GM23338 (cell line): ENCODE measurements around the gene CACNB2. TPM values are rescaled to one million over a fixed set of nuclear protein-coding genes. Genes with fewer than 3 reads are reported as not detected.

ENCODE experiments used
- ATAC-seq: fragments of 200-7000 bp; cut with Tn5 transposase; 3 replicates; pipeline ENCODE4 v1.9.1; 2020
- DNase-seq: peaks from one replicate; pipeline ENCODE4 v3.0.0-alpha.2; 2015; ENCODE audit warnings: low spot score
- H2AFZ ChIP-seq: fragments of 200-600 bp; sonication (generic); 2 replicates; pipeline ENCODE4 v1.8.0; 2016; ENCODE audit warnings: antibody characterized with exemption, mild to moderate bottlenecking, moderate library complexity
- H3F3A ChIP-seq: fragments of 200-600 bp; sonication (generic); replicated peaks from 2 replicates; pipeline ENCODE4 v1.8.0; 2017; ENCODE audit warnings: antibody characterized with exemption, mixed run types, low read depth
- H3K27ac ChIP-seq: fragments of 200-600 bp; sonication (generic); 2 replicates; pipeline ENCODE4 v1.6.1; 2016; ENCODE audit warnings: low read depth
- H3K27me3 ChIP-seq: fragments of 200-600 bp; sonication (generic); 2 replicates; pipeline ENCODE4 v1.8.0; 2016; ENCODE audit warnings: mild to moderate bottlenecking, mixed run types, moderate library complexity; ENCODE audit not compliant: insufficient read depth
- H3K36me3 ChIP-seq: fragments of 200-600 bp; sonication (generic); 2 replicates; pipeline ENCODE4 v1.8.0; 2016; ENCODE audit warnings: mild to moderate bottlenecking; ENCODE audit not compliant: insufficient read depth
- H3K4me1 ChIP-seq: fragments of 200-600 bp; sonication (generic); 2 replicates; pipeline ENCODE4 v1.8.0; 2016; ENCODE audit warnings: mild to moderate bottlenecking, moderate library complexity; ENCODE audit not compliant: insufficient read depth
- H3K4me2 ChIP-seq: fragments of 200-600 bp; sonication (generic); 2 replicates; pipeline ENCODE4 v1.7.1; 2017; ENCODE audit warnings: mixed run types
- H3K4me3 ChIP-seq: fragments of 200-600 bp; sonication (generic); 2 replicates; pipeline ENCODE4 v1.6.1; 2016; ENCODE audit warnings: mixed run types
- H3K79me2 ChIP-seq: fragments of 200-600 bp; sonication (generic); replicated peaks from 2 replicates; pipeline ENCODE4 v1.8.0; 2017; ENCODE audit warnings: mild to moderate bottlenecking; ENCODE audit not compliant: insufficient read depth
- H3K9me2 ChIP-seq: fragments of 200-600 bp; sonication (generic); 2 replicates; pipeline ENCODE4 v1.8.0; 2017; ENCODE audit not compliant: insufficient read depth
- H4K20me1 ChIP-seq: fragments of 200-600 bp; sonication (generic); replicated peaks from 2 replicates; pipeline ENCODE4 v1.8.0; 2017; ENCODE audit warnings: mild to moderate bottlenecking; ENCODE audit not compliant: insufficient read depth
- H3K27ac Mint-ChIP-seq: 2 replicates; pipeline ENCODE4 v1.8.0; 2020; ENCODE audit warnings: inconsistent platforms, mild to moderate bottlenecking, moderate library complexity, mixed read lengths
- H3K27me3 Mint-ChIP-seq: 3 replicates; pipeline ENCODE4 v1.8.0; 2022; ENCODE audit warnings: low read depth, mild to moderate bottlenecking, moderate library complexity, mixed read lengths, inconsistent platforms; ENCODE audit not compliant: insufficient read depth, poor library complexity
- H3K36me3 Mint-ChIP-seq: 3 replicates; pipeline ENCODE4 v1.8.0; 2021; ENCODE audit warnings: low read depth, mild to moderate bottlenecking, inconsistent platforms, moderate library complexity, mixed read lengths
- H3K4me1 Mint-ChIP-seq: 3 replicates; pipeline ENCODE4 v1.8.0; 2020; ENCODE audit warnings: mild to moderate bottlenecking, inconsistent platforms, mixed read lengths
- H3K4me3 Mint-ChIP-seq: 3 replicates; pipeline ENCODE4 v1.8.0; 2021; ENCODE audit warnings: moderate library complexity, mild to moderate bottlenecking, inconsistent platforms, mixed read lengths
- H3K9me3 Mint-ChIP-seq: 3 replicates; pipeline ENCODE4 v1.8.0; 2020; ENCODE audit warnings: moderate library complexity, mild to moderate bottlenecking, inconsistent platforms, mixed read lengths
- CREB1 ChIP-seq: fragments of 250-450 bp; sonication (Bioruptor Pico); IDR thresholded peaks from 2 replicates; pipeline ENCODE4 v1.5.0; 2020; ENCODE audit warnings: low read depth, mild to moderate bottlenecking, moderate library complexity
- ETS1 ChIP-seq: IDR thresholded peaks from 2 replicates; pipeline ENCODE4 v1.6.1; 2016; ENCODE audit warnings: antibody characterized with exemption
- EZH2 ChIP-seq: fragments of 200-600 bp; sonication (generic); IDR thresholded peaks from one replicate; pipeline ENCODE4 v1.8.0; 2017; ENCODE audit warnings: antibody characterized with exemption, mild to moderate bottlenecking, low read depth; ENCODE audit not compliant: unreplicated experiment
- EZH2phosphoT487 ChIP-seq: fragments of 200-600 bp; sonication (generic); IDR thresholded peaks from one replicate; pipeline ENCODE4 v1.8.1; 2018; ENCODE audit warnings: antibody characterized with exemption; ENCODE audit not compliant: unreplicated experiment
- JUNB ChIP-seq: IDR thresholded peaks from one replicate; pipeline ENCODE4 v1.6.1; 2016; ENCODE audit warnings: antibody characterized with exemption; ENCODE audit not compliant: unreplicated experiment
- NANOG ChIP-seq: IDR thresholded peaks from 2 replicates; pipeline ENCODE4 v1.6.1; 2016; ENCODE audit warnings: antibody characterized with exemption, borderline replicate concordance
- POLR2AphosphoS5 ChIP-seq: IDR thresholded peaks from 2 replicates; pipeline ENCODE4 v1.6.1; 2016; ENCODE audit warnings: antibody characterized with exemption, low read depth
- REST ChIP-seq: IDR thresholded peaks from one replicate; pipeline ENCODE4 v1.6.1; 2018; ENCODE audit warnings: antibody characterized with exemption; ENCODE audit not compliant: unreplicated experiment
- STAT1 ChIP-seq: IDR thresholded peaks from one replicate; pipeline ENCODE4 v1.6.1; 2016; ENCODE audit warnings: antibody characterized with exemption; ENCODE audit not compliant: unreplicated experiment
- ZNF114 ChIP-seq: fragments of 250-450 bp; sonication (Bioruptor Pico); IDR thresholded peaks from 2 replicates; pipeline ENCODE4 v1.5.0; 2020; ENCODE audit warnings: mild to moderate bottlenecking, moderate library complexity
- ZNF331 ChIP-seq: fragments of 250-450 bp; sonication (Bioruptor Pico); IDR thresholded peaks from 2 replicates; pipeline ENCODE4 v1.5.0; 2020; ENCODE audit warnings: low read depth, mild to moderate bottlenecking, moderate library complexity
- ZNF462 ChIP-seq: fragments of 250-450 bp; sonication (Bioruptor Pico); IDR thresholded peaks from 2 replicates; pipeline ENCODE4 v1.5.0; 2020; ENCODE audit warnings: mild to moderate bottlenecking, moderate library complexity
- polyA plus RNA-seq: library from polyadenylated mRNA; unstranded; fragments of >200 nt; fragmentation: Nextera tagmentation; extraction: Ambion mirVana; gene quantifications from 2 replicates; pipeline ENCODE4 v1.2.1, GENCODE V29; 2016
- total RNA-seq: library from RNA; depleted of rRNA; stranded (reverse); fragments of >200 nt; shearing (Covaris generic); gene quantifications from 2 replicates; pipeline ENCODE4 v1.2.3, GENCODE V29; 2014
- TF ChIP-seq, protein P1 (sequence below), 2 experiments: fragments of 200-600 bp in 1 of 2; sonication (generic) in 1 of 2; conservative IDR thresholded peaks; 2 replicates each; pipeline versions ENCODE4 v1.5.1 to v1.6.1; 2016 to 2017; ENCODE audit warnings: antibody characterized with exemption in 2 of 2, low read depth in 2 of 2, mild to moderate bottlenecking in 2 of 2, moderate library complexity in 1 of 2

Gene CACNB2
- total and polyA plus RNA-seq, 2 experiments from 2014 or later = 5.0 to 5.9 TPM

DNA sequence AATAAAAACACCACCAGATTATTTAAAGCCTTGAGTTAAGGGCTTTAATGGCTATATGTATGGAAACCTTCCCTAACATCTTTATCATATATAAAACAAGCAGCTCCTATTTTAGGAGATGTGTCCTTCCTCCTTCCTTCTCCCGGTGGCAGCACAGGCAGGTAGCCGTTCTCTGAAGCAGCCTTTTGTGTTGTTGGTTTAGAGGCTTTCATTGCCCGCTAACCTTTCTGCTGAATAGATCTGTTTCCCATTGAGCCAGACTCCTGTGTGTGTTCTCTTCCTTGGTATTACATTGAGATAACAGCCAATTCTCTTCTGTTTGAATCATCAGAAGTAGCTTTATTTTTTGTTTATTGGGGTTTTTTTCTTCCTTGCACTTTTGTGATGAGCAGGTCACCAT lies 131.3 kb downstream of the CACNB2 start:
- Histone ChIP-seq H3F3A (no peaks in the 10 kb centered on the region), H3K27ac (no peak overlapping the region), H4K20me1 (no peaks in the 10 kb centered on the region), H3K4me2 (no peak overlapping the region), H3K27me3 (no peaks in the 10 kb centered on the region), H3K4me3 (no peak overlapping the region), H3K9me2 (no peaks in the 10 kb centered on the region), H3K36me3 (no peaks in the 10 kb centered on the region), H3K79me2 (no peaks in the 10 kb centered on the region), H3K4me1 (no peaks in the 10 kb centered on the region; the same call in 1 of the 2 replicates), H2AFZ (no peak overlapping the region)
- Mint-ChIP-seq H3K9me3 (no peaks in the 10 kb centered on the region), H3K4me3 (no peak overlapping the region), H3K27ac (no peak overlapping the region), H3K36me3 (no peaks in the 10 kb centered on the region), H3K27me3 (no peaks in the 10 kb centered on the region), H3K4me1 (peaks cover 11% of the 10 kb centered on the region)
- TF ChIP-seq CREB1 = no peak
- TF ChIP-seq ZNF331 = no peak
- no peak for TF ChIP-seq STAT1
- no peak for TF ChIP-seq EZH2phosphoT487
- TF ChIP-seq JUNB = no peak
- no peak for TF ChIP-seq ZNF114 (CRISPR knock-in tag)
- TF ChIP-seq ZNF462 = no peak
- TF ChIP-seq REST = no peak
- no peak for TF ChIP-seq ETS1
- no peak for TF ChIP-seq POLR2AphosphoS5
- TF ChIP-seq NANOG = no peak
- TF ChIP-seq EZH2 = no peak
- TF ChIP-seq, protein P1, sequence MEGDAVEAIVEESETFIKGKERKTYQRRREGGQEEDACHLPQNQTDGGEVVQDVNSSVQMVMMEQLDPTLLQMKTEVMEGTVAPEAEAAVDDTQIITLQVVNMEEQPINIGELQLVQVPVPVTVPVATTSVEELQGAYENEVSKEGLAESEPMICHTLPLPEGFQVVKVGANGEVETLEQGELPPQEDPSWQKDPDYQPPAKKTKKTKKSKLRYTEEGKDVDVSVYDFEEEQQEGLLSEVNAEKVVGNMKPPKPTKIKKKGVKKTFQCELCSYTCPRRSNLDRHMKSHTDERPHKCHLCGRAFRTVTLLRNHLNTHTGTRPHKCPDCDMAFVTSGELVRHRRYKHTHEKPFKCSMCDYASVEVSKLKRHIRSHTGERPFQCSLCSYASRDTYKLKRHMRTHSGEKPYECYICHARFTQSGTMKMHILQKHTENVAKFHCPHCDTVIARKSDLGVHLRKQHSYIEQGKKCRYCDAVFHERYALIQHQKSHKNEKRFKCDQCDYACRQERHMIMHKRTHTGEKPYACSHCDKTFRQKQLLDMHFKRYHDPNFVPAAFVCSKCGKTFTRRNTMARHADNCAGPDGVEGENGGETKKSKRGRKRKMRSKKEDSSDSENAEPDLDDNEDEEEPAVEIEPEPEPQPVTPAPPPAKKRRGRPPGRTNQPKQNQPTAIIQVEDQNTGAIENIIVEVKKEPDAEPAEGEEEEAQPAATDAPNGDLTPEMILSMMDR (conservative IDR thresholded peaks at IDR 0.05; ENCODE audit: low read depth in 2 of 2) = no peak
- ATAC-seq (peak; percentile 56), DNase-seq (peak; percentile 29)
